22Rv1 (cell line): ENCODE results near the gene PTK6.

Experiments
- H3K27ac ChIP-seq: fragments of 450-650 bp; 2 replicates; pipeline ENCODE4 v1.5.1; 2017
- CTCF ChIP-seq: fragments of 450-650 bp; IDR thresholded peaks from 2 replicates; pipeline ENCODE4 v1.5.1; 2017; ENCODE audit warnings: mild to moderate bottlenecking
- ZFX ChIP-seq: fragments of 450-650 bp; IDR thresholded peaks from 2 replicates; pipeline ENCODE4 v1.6.1; 2017; ENCODE audit warnings: antibody characterized with exemption, borderline replicate concordance

PTK6 gene

GRCh38 chr20:63513207-63513606 is 24.0 kb downstream of the PTK6 start:
- H3K27ac ChIP-seq = no peak overlapping the region
- TF ChIP-seq CTCF = no peak
- no peak for TF ChIP-seq ZFX

- H3K27ac ChIP-seq = no peak overlapping the region
- no peak for TF ChIP-seq ZFX
- no peak for TF ChIP-seq CTCF
Measured at GRCh38 chr20:63509088-63509564, 28.1 kb downstream of the PTK6 start.

- H3K27ac ChIP-seq = no peak overlapping the region
- no peak for TF ChIP-seq CTCF
- no peak for TF ChIP-seq ZFX
Measured at GRCh38 chr20:63508072-63508768, 29.0 kb downstream of the PTK6 start.

- TF ChIP-seq ZFX (no peak), CTCF (no peak)
- H3K27ac ChIP-seq = no peak overlapping the region
Measured at GRCh38 chr20:63507083-63507743, 30.0 kb downstream of the PTK6 start.

- no peak overlapping the region for H3K27ac ChIP-seq
- TF ChIP-seq ZFX (no peak), CTCF (no peak)
Measured at GRCh38 chr20:63505723-63506122, 31.5 kb downstream of the PTK6 start.

GRCh38 chr20:63505281-63505680 is 31.9 kb downstream of the PTK6 start:
- H3K27ac ChIP-seq = no peak overlapping the region
- TF ChIP-seq ZFX (no peak), CTCF (no peak)

- no peak for TF ChIP-seq ZFX
- no peak for TF ChIP-seq CTCF
- no peak overlapping the region for H3K27ac ChIP-seq
Measured at GRCh38 chr20:63504642-63505041, 32.5 kb downstream of the PTK6 start.
